Neural crest cell (in vitro differentiated cells): ENCODE measurements around the gene ANTXRL. TPM values are rescaled to one million over a fixed set of nuclear protein-coding genes. Genes with fewer than 3 reads are reported as not detected.

Experiments used
- DNase-seq: peaks from one replicate; pipeline ENCODE4 v3.0.0; 2021; ENCODE audit warnings: low read depth, mixed read lengths, low spot score
- H3K27ac Mint-ChIP-seq: one replicate; pipeline ENCODE4 v1.8.0; 2021; ENCODE audit warnings: mild to moderate bottlenecking, mixed read lengths; ENCODE audit not compliant: unreplicated experiment
- H3K27me3 Mint-ChIP-seq: 2 replicates; pipeline ENCODE4 v1.8.0; 2021; ENCODE audit warnings: low read depth, mild to moderate bottlenecking, mixed read lengths
- H3K36me3 Mint-ChIP-seq: 2 replicates; pipeline ENCODE4 v1.8.0; 2021; ENCODE audit warnings: low read depth, mild to moderate bottlenecking, mixed read lengths
- H3K4me1 Mint-ChIP-seq: 2 replicates; pipeline ENCODE4 v1.8.0; 2021; ENCODE audit warnings: mixed read lengths
- H3K4me3 Mint-ChIP-seq: one replicate; pipeline ENCODE4 v1.8.0; 2021; ENCODE audit warnings: mild to moderate bottlenecking, mixed read lengths
- H3K9me3 Mint-ChIP-seq: 2 replicates; pipeline ENCODE4 v1.8.0; 2021; ENCODE audit warnings: mixed read lengths
- CTCF ChIP-seq: fragments of 200-600 bp; sonication (generic); conservative IDR thresholded peaks from 2 replicates; pipeline ENCODE4 v1.5.0; 2021; ENCODE audit warnings: antibody characterized with exemption, mild to moderate bottlenecking
- long read RNA-seq: library from polyadenylated mRNA; unstranded; transcript quantifications from one replicate; pipeline ENCODE4 v2.0.0, GENCODE V29; 2020
- total RNA-seq: library from RNA; stranded (reverse); gene quantifications from 2 replicates; pipeline ENCODE4 v1.2.1, GENCODE V29; 2021

Gene ANTXRL
- not detected in 2 replicates for total RNA-seq
- long read RNA-seq: 0 reads

GRCh38 chr10:46286991-46287693 is at the start of gene ANTXRL:
Gene ANTXRL, plus strand, starts transcription at chr10:46286997. Its CDS starts 266 bp downstream, at chr10:46287263.
- Mint-ChIP-seq H3K36me3 (no peaks in the 10 kb centered on the region), H3K4me3 (peak within 1 kb of the TSS; percentile 74), H3K27me3 (peaks cover 76% of the 10 kb centered on the region), H3K4me1 (peaks cover 20% of the 10 kb centered on the region), H3K27ac (no peak within 1 kb of the TSS), H3K9me3 (no peaks in the 10 kb centered on the region)
- TF ChIP-seq CTCF: no peak
- DNase-seq: no peak

GRCh38 chr10:46237815-46238510 is 48.8 kb upstream of the ANTXRL start:
- H3K36me3 Mint-ChIP-seq: no peaks in the 10 kb centered on the region
- no peak for DNase-seq
- peaks cover 15% of the 10 kb centered on the region for H3K4me1 Mint-ChIP-seq
- no peak for TF ChIP-seq CTCF
- H3K4me3 Mint-ChIP-seq: no peak overlapping the region
- H3K9me3 Mint-ChIP-seq: peaks cover 4% of the 10 kb centered on the region
- H3K27ac Mint-ChIP-seq: no peak overlapping the region
- no peaks in the 10 kb centered on the region for H3K27me3 Mint-ChIP-seq

DNA sequence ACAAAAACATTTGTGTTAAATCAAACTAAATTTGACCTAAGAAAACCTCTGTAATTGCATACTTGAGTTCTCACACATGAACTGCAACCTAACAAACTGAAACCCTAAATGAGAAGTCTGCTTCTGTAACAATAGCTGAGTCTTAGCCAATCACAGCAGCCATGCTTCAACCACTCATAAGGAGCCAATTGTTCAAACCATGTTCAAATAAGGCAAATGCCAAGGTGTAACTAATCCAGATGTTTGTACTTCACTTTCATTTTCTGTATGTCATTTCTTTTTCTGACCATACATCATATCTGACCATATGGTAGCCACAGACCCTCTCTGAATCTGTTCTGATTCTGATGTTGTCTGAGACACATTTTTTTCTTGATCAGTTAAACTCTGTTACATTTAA is 47.5 kb upstream of the ANTXRL start:
- Mint-ChIP-seq H3K9me3 (peaks cover 4% of the 10 kb centered on the region), H3K4me3 (no peak overlapping the region), H3K27ac (no peak overlapping the region), H3K4me1 (peaks cover 5% of the 10 kb centered on the region), H3K36me3 (no peaks in the 10 kb centered on the region), H3K27me3 (no peaks in the 10 kb centered on the region)
- DNase-seq: no peak
- TF ChIP-seq CTCF: no peak

- H3K4me1 Mint-ChIP-seq: peaks cover under 1% of the 10 kb centered on the region
- no peaks in the 10 kb centered on the region for H3K27me3 Mint-ChIP-seq
- no peak for TF ChIP-seq CTCF
- peaks cover 4% of the 10 kb centered on the region for H3K9me3 Mint-ChIP-seq
- H3K36me3 Mint-ChIP-seq: no peaks in the 10 kb centered on the region
- no peak for DNase-seq
- no peak overlapping the region for H3K4me3 Mint-ChIP-seq
- H3K27ac Mint-ChIP-seq: no peak overlapping the region
Measured at GRCh38 chr10:46239993-46240683, 46.7 kb upstream of the ANTXRL start.

DNA sequence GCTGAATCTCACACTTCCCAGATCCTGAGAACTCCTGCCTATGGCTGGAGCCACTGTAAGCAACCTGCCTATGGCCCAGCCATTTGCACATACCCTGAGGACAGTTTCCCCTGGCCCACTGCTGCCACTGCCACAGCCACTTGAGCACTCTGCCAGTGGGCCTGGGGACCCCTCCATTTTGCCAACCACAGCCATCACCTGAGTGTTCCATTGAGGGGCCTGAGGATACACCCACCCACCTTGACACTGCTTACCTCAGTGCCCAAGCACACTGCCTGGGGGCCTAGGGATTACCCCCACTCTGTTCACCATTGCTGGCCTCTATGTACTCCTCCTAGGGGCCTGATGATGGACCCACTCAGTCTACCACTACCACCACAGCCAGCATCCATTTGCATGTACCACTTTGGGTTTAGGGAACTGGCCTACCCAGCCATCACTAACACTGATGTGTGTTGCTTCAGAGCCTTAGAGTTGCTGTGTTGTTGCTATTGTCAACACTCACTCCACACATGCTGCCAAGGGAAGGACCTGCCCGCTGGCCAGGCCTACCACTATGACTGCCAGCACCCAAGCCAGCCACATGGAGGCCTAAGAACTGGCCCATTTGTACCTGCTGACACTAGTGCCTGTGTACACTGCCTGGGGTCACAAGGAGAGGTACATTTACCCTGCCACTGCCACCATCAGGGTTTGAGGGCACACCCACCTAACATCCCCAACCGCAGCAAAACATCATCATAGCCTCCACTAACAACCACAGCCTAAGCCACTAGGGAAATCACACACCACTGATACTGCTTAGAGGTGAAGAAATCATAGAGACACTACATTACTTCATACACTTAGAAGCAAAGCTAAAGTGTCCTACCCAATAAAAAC is 45.9 kb upstream of the ANTXRL start:
- TF ChIP-seq CTCF: no peak
- H3K27me3 Mint-ChIP-seq: no peaks in the 10 kb centered on the region
- H3K4me3 Mint-ChIP-seq: no peak overlapping the region
- peaks cover 4% of the 10 kb centered on the region for H3K9me3 Mint-ChIP-seq
- H3K27ac Mint-ChIP-seq: no peak overlapping the region
- H3K36me3 Mint-ChIP-seq: no peaks in the 10 kb centered on the region
- DNase-seq: no peak
- H3K4me1 Mint-ChIP-seq: no peaks in the 10 kb centered on the region
